Gastrocnemius medialis (tissue), 4 donors: ENCODE data around the gene TSNAXIP1. TPM values are rescaled to one million over a fixed set of nuclear protein-coding genes. Genes with fewer than 3 reads are reported as not detected.

ENCODE experiments used
- ATAC-seq, 2 donors: fragments of 150-250 bp; one replicate each; pipeline ENCODE4 v1.9.1; 2016
- DNase-seq, 2 donors: peaks; one replicate each; pipeline ENCODE4 v3.0.0-alpha.2; 2019
- H3K27ac ChIP-seq, 4 donors: fragments of 200-600 bp; sonication (generic); 1 replicate in 1 of 4; 2 replicates in 3 of 4; pipeline ENCODE4 v1.5.1; 2016 to 2018; ENCODE audit warnings: mild to moderate bottlenecking in 2 of 4, moderate library complexity in 1 of 4
- H3K27me3 ChIP-seq, 3 donors: fragments of 200-600 bp; sonication (generic) in 2 of 3; 1 replicate in 1 of 3; 2 replicates in 2 of 3; pipeline versions ENCODE4 v1.5.1 to v1.6.0; 2016 to 2019; ENCODE audit warnings: mild to moderate bottlenecking in 1 of 3, moderate library complexity in 1 of 3
- H3K36me3 ChIP-seq, 2 donors: fragments of 200-600 bp; sonication (generic) in 1 of 2; one replicate each; pipeline ENCODE4 v1.5.1; 2017 to 2018
- H3K4me1 ChIP-seq, 2 donors: fragments of 200-600 bp; sonication (generic) in 1 of 2; one replicate each; pipeline ENCODE4 v1.5.1; 2016 to 2017; ENCODE audit warnings: mild to moderate bottlenecking in 2 of 2
- H3K4me3 ChIP-seq, 4 donors: fragments of 200-600 bp; sonication (generic) in 3 of 4; 1 replicate in 1 of 4; 2 replicates in 3 of 4; pipeline ENCODE4 v1.5.1; 2016 to 2019; ENCODE audit warnings: mild to moderate bottlenecking in 2 of 4
- H3K9me3 ChIP-seq, 3 donors: fragments of 200-600 bp; sonication (generic) in 2 of 3; 1 replicate in 1 of 3; 2 replicates in 2 of 3; pipeline ENCODE4 v1.5.1; 2016 to 2019
- CTCF ChIP-seq, 5 experiments: fragments of 450-650 bp in 3 of 5; fragments of 200-600 bp in 2 of 5; sonication (generic) in 2 of 5; IDR thresholded peaks in 4 of 5; conservative IDR thresholded peaks in 1 of 5; 1 replicate in 4 of 5; 2 replicates in 1 of 5; pipeline ENCODE4 v1.5.1; 2016 to 2019; ENCODE audit warnings: antibody characterized with exemption in 5 of 5, mild to moderate bottlenecking in 3 of 5, moderate library complexity in 3 of 5
- POLR2A ChIP-seq, 2 donors: fragments of 450-650 bp; IDR thresholded peaks; one replicate each; pipeline ENCODE4 v1.6.1; 2017; ENCODE audit warnings: antibody characterized with exemption in 2 of 2, mild to moderate bottlenecking in 2 of 2, moderate library complexity in 2 of 2
- in situ Hi-C, 4 donors: fragments of 200-750 bp; cut with MboI; loops; one replicate each; pipeline versions ENCODE4 v1.15.0 to v1.8.0; 2017; ENCODE audit warnings: low sequenced_read_pairs in 4 of 4
- intact Hi-C: fragments of 100-400 bp; cut with DNase I; formaldehyde crosslinking; loops from one replicate; pipeline ENCODE4 v1.15.1; 2023; ENCODE audit warnings: low total_unique reads
- total RNA-seq, 4 donors: library from RNA; depleted of rRNA; stranded (reverse); fragments of >200 nt; gene quantifications; one replicate each; pipeline versions ENCODE4 v1.1.0 to v1.2.3, GENCODE V29; 2016

The TSNAXIP1 gene
- total RNA-seq, 4 donors from 2014 or later, result 0.27 to 11.0 (median 0.56) TPM; not detected in 1

- H3K36me3 ChIP-seq, result no peaks in the 10 kb centered on the region
- ATAC-seq, result peak; percentile 87 to 90
- peaks cover 69% of the 10 kb centered on the region in 2 donors for H3K4me1 ChIP-seq
Measured at GRCh38 chr16:67857547-67858233, 51.0 kb downstream of the TSNAXIP1 start.

GRCh38 chr16:67858500-67858899, 51.8 kb downstream of the TSNAXIP1 start:
- H3K27me3 ChIP-seq, result no peaks in the 10 kb centered on the region
- intact Hi-C loops (no loop called here), in situ Hi-C loops (no loop called here)
- no peaks in the 10 kb centered on the region for H3K9me3 ChIP-seq
- TF ChIP-seq POLR2A (IDR thresholded peaks at IDR 0.05) (no peak), CTCF (IDR thresholded peaks at IDR 0.05 in 4 of 5, conservative IDR thresholded peaks at IDR 0.05 in 1 of 5) (no peak)
- no peak overlapping the region for H3K4me3 ChIP-seq
- DNase-seq (peak in 1 of 2 donors; percentile 50), ATAC-seq (peak; percentile 4 to 13)
- peaks cover 74 to 76% of the 10 kb centered on the region in 2 donors for H3K4me1 ChIP-seq
- H3K36me3 ChIP-seq, result no peaks in the 10 kb centered on the region
- peak overlapping the region; percentile 93 to 99 (median 97) for H3K27ac ChIP-seq

More at GRCh38 chr16:67857547-67858233, 51.0 kb downstream of the TSNAXIP1 start:
- DNase-seq, result peak; percentile 91 to 92
- Histone ChIP-seq H3K9me3 (no peaks in the 10 kb centered on the region), H3K27me3 (no peaks in the 10 kb centered on the region), H3K27ac (peak overlapping the region; percentile 93 to 99 (median 97)), H3K4me3 (peak overlapping the region in 1 of 4 donors; percentile 29)
- TF ChIP-seq CTCF (IDR thresholded peaks at IDR 0.05 in 4 of 5, conservative IDR thresholded peaks at IDR 0.05 in 1 of 5) (no peak), POLR2A (IDR thresholded peaks at IDR 0.05) (no peak)
- intact Hi-C loops (no loop called here), in situ Hi-C loops (no loop called here)

GRCh38 chr16:67860589-67861398, 54.1 kb downstream of the TSNAXIP1 start:
- Histone ChIP-seq H3K4me3 (no peak overlapping the region), H3K27ac (peak overlapping the region; percentile 93 to 99 (median 97)), H3K27me3 (no peaks in the 10 kb centered on the region), H3K4me1 (peaks cover 82 to 86% of the 10 kb centered on the region in 2 donors), H3K36me3 (peaks cover 0 to 8% of the 10 kb centered on the region in 2 donors), H3K9me3 (no peaks in the 10 kb centered on the region)
- peak; percentile 70 for DNase-seq
- in situ Hi-C loops (no loop called here), intact Hi-C loops (no loop called here)
- TF ChIP-seq POLR2A (IDR thresholded peaks at IDR 0.05) (peak in 1 of 2 donors; percentile 36), CTCF (IDR thresholded peaks at IDR 0.05 in 4 of 5, conservative IDR thresholded peaks at IDR 0.05 in 1 of 5) (no peak)
- peak; percentile 13 to 18 for ATAC-seq

- Histone ChIP-seq H3K27ac (peak overlapping the region; percentile 93 to 99 (median 97)), H3K9me3 (no peaks in the 10 kb centered on the region), H3K27me3 (no peaks in the 10 kb centered on the region), H3K36me3 (peaks cover 0 to 18% of the 10 kb centered on the region in 2 donors), H3K4me3 (no peak overlapping the region), H3K4me1 (peaks cover 71 to 75% of the 10 kb centered on the region in 2 donors)
- DNase-seq, result no peak
- in situ Hi-C loops (no loop called here), intact Hi-C loops (no loop called here)
- TF ChIP-seq POLR2A (IDR thresholded peaks at IDR 0.05) (no peak), CTCF (IDR thresholded peaks at IDR 0.05 in 4 of 5, conservative IDR thresholded peaks at IDR 0.05 in 1 of 5) (no peak)
- no peak for ATAC-seq
Measured at GRCh38 chr16:67861877-67862276, 55.2 kb downstream of the TSNAXIP1 start.
